Kidney (tissue), 14 donors: Measurements from ENCODE around the gene GIMAP5. TPM values are rescaled to one million over a fixed set of nuclear protein-coding genes. Genes with fewer than 3 reads are reported as not detected.

Experiments
- DNase-seq, 5 donors: peaks; one replicate each; pipeline ENCODE4 v3.0.0-alpha.2; 2013 to 2020
- FAIRE-seq: peaks from 2 replicates; lab custom pipeline; 2012; peaks lifted over from hg19 to GRCh38; lab: Jason Lieb, UNC
- H3K27ac ChIP-seq, 2 donors: one replicate each; pipeline ENCODE4 v1.7.0; 2013; ENCODE audit warnings: low read depth in 2 of 2, low read length in 2 of 2, inconsistent platforms in 1 of 2
- H3K27me3 ChIP-seq: one replicate; pipeline ENCODE4 v1.7.1; 2013; ENCODE audit warnings: low read length, inconsistent platforms; ENCODE audit not compliant: control insufficient read depth, insufficient read depth
- H3K36me3 ChIP-seq, 3 donors: one replicate each; pipeline versions ENCODE4 v1.7.0 to v1.7.1; 2013; ENCODE audit warnings: low read length in 3 of 3, control low read depth in 1 of 3, inconsistent platforms in 1 of 3; ENCODE audit not compliant: insufficient read depth in 3 of 3, control insufficient read depth in 2 of 3
- H3K4me1 ChIP-seq, 3 donors: one replicate each; pipeline versions ENCODE4 v1.7.0 to v1.7.1; 2013; ENCODE audit warnings: low read length in 3 of 3, inconsistent platforms in 1 of 3, low read depth in 1 of 3; ENCODE audit not compliant: control insufficient read depth in 2 of 3, insufficient read depth in 2 of 3
- H3K4me3 ChIP-seq, 3 donors: one replicate each; pipeline versions ENCODE4 v1.7.0 to v1.8.1; 2013; ENCODE audit warnings: low read length in 3 of 3, control low read depth in 1 of 3, inconsistent platforms in 1 of 3
- H3K9ac ChIP-seq, 3 donors: one replicate each; pipeline versions ENCODE4 v1.7.0 to v1.7.1; 2013; ENCODE audit warnings: low read length in 3 of 3, control low read depth in 1 of 3, inconsistent platforms in 1 of 3
- H3K9me3 ChIP-seq, 3 donors: one replicate each; pipeline versions ENCODE4 v1.7.0 to v1.7.1; 2013; ENCODE audit warnings: low read length in 3 of 3, control low read depth in 1 of 3, inconsistent platforms in 1 of 3; ENCODE audit not compliant: control insufficient read depth in 2 of 3, insufficient read depth in 1 of 3
- CTCF ChIP-seq: IDR thresholded peaks from 3 replicates; pipeline ENCODE4 v1.5.1; 2012; ENCODE audit warnings: mild to moderate bottlenecking, moderate library complexity, borderline replicate concordance; ENCODE audit not compliant: insufficient read depth; ENCODE audit errors: extremely low read depth
- intact Hi-C: fragments of 100-400 bp; cut with DNase I; formaldehyde crosslinking; loops from one replicate; pipeline ENCODE4 v1.11.1; 2022
- polyA plus RNA-seq: library from polyadenylated mRNA; stranded (reverse); fragments of 350-450 nt; fragmentation: Illumina TruSeq; extraction: RNeasy Lipid Tissue Mini Kit (QIAGEN cat#74804); gene quantifications from one replicate; pipeline ENCODE4 v1.2.3, GENCODE V29; 2014; ENCODE audit warnings: low read depth, low replicate concordance; ENCODE audit not compliant: insufficient read depth
- total RNA-seq: library from RNA; stranded (reverse); fragmentation: NEBNext Ultra II Directional; extraction: Animal tissue kit (Norgen Biotek cat#: 25700); gene quantifications from one replicate; pipeline ENCODE4 v1.2.1, GENCODE V29; 2021
- donor health status: control.
- donor health status: control.
- donor health status: control.
- donor health status: control.
- donor health status: control.
- donor health status: DM: yes; HTN: yes; CAD: no.
- donor health status: Normal renal cell carcinoma (clear cell type).

The GIMAP5 gene
- total and polyA plus RNA-seq, 2 donors from 2014 or later: 21.2 to 30.0 TPM

DNA sequence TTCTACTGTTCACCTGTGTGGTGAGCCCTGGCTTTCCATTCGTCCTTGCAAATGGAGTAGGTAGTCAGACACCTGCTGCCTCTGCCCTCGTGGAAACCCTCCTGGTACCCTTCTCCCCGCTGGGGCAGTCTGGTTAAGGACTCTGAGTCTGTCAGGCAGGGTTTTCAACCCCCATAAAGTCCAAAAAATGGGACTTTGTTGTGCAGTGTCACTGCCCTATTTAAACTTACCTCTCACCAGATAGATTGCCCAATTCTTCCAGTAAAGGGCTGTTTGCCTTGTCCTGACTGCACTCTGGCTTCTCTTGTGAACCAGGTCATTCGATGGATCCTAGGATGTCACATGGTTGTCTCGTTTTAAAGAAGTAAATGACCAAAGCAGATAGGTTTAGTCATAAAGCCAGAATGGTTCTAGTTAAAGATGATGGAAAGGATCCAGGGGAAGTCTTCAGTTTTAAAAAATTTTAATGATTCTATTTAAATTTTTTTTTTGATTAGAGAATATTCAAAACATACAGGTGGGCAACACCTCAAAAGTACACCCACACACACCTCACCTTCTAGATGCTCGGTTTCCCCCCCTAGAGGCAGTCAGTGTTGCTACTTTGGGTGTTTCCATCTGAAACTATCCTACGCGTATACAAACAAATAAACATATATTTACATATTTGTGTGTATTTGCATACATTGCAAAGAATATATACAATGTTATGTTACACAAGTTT lies 41.0 kb downstream of the GIMAP5 start:
- Histone ChIP-seq H3K9ac (no peak overlapping the region), H3K9me3 (no peaks in the 10 kb centered on the region), H3K4me3 (no peak overlapping the region), H3K4me1 (no peaks in the 10 kb centered on the region), H3K36me3 (no peaks in the 10 kb centered on the region), H3K27ac (no peak overlapping the region), H3K27me3 (no peaks in the 10 kb centered on the region)
- intact Hi-C loops: no loop called here
- DNase-seq (no peak), FAIRE-seq (no peak)
- no peak for TF ChIP-seq CTCF

DNA sequence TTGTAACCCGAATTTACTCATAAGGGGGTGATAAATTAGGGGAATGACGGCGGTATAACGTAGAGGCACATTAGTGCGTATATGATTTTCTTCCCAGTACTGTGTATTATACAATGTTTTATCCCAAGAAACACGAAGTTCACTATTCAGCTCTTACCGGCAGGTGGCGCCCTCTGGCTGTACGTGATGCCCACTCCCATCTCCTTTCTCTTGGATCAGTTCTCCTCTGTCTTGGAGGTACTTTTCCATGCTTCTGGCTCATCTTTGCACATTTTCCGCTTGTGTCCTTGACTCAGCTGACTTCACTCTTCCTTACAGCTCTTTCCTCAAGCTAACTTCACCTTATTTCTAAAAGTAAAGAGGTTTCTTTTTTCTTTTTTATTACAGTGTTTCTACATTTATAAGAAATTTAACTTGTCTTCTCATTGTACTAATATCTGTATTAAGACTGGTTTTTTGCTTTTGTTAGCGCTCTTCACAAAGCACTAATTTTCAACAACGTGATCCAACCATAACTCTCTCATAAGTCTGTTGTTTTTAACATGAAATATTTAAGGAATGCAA lies 41.6 kb downstream of the GIMAP5 start:
- Histone ChIP-seq H3K4me3 (no peak overlapping the region), H3K4me1 (no peaks in the 10 kb centered on the region), H3K9me3 (no peaks in the 10 kb centered on the region), H3K9ac (no peak overlapping the region), H3K36me3 (no peaks in the 10 kb centered on the region), H3K27me3 (no peaks in the 10 kb centered on the region), H3K27ac (no peak overlapping the region)
- intact Hi-C loops: no loop called here
- DNase-seq (peak; percentile 82 to 89 (median 84)), FAIRE-seq (peak; percentile 59)
- TF ChIP-seq CTCF: peak; percentile 86

GRCh38 chr7:150780292-150780691 lies 43.1 kb downstream of the GIMAP5 start:
- no peaks in the 10 kb centered on the region for H3K9me3 ChIP-seq
- H3K9ac ChIP-seq: no peak overlapping the region
- H3K27ac ChIP-seq: no peak overlapping the region
- peaks cover 0 to 6% (median 5%) of the 10 kb centered on the region in 3 donors for H3K4me1 ChIP-seq
- FAIRE-seq (no peak), DNase-seq (no peak)
- intact Hi-C loops: no loop called here
- H3K36me3 ChIP-seq: no peaks in the 10 kb centered on the region
- no peaks in the 10 kb centered on the region for H3K27me3 ChIP-seq
- H3K4me3 ChIP-seq: no peak overlapping the region
- no peak for TF ChIP-seq CTCF
